T-cell (primary cell): ENCODE measurements around the gene RNF180. TPM values are rescaled to one million over a fixed set of nuclear protein-coding genes. Genes with fewer than 3 reads are reported as not detected.

Experiments
- ATAC-seq, 4 experiments: fragments of 200-7000 bp in 3 of 4; fragments of 150-1000 bp in 1 of 4; cut with Tn5 transposase; replicated peaks in 1 of 4; 1 replicate in 3 of 4; 2 replicates in 1 of 4; pipeline ENCODE4 v1.10.0; 2021; ENCODE audit warnings: moderate library complexity in 3 of 4, mild to moderate bottlenecking in 2 of 4, moderate number of reproducible peaks in 1 of 4
- CTCF ChIA-PET, 2 donors: fragments of 300-600 bp; sonication (Branson Sonifier 250); formaldehyde crosslinking; loops; one replicate each; lab custom pipeline; 2022; ENCODE audit warnings: antibody characterized with exemption in 2 of 2; lab: Charles Lee
- POLR2A ChIA-PET, 2 donors: fragments of 300-600 bp; sonication (Branson Sonifier 250); formaldehyde crosslinking; loops; one replicate each; lab custom pipeline; 2022; ENCODE audit warnings: antibody characterized with exemption in 2 of 2; lab: Charles Lee
- DNase-seq, 35 experiments: peaks; one replicate each; pipeline versions ENCODE4 v3.0.0 to v3.0.0-alpha.2; 2013 to 2023
- H3K27ac ChIP-seq: one replicate; pipeline ENCODE4 v1.5.1; 2013; ENCODE audit warnings: low read length
- H3K27me3 ChIP-seq, 2 experiments: replicated peaks in 1 of 2; 1 replicate in 1 of 2; 2 replicates in 1 of 2; pipeline versions ENCODE4 v1.6.1 to v1.7.0; 2013; ENCODE audit warnings: low read length in 1 of 2, mixed read lengths in 1 of 2; ENCODE audit not compliant: control insufficient read depth in 2 of 2, insufficient read depth in 2 of 2; ENCODE audit errors: extremely low read depth in 1 of 2
- H3K36me3 ChIP-seq, 2 donors: 1 replicate in 1 of 2; 2 replicates in 1 of 2; pipeline versions ENCODE4 v1.6.1 to v1.7.0; 2013; ENCODE audit warnings: low read length in 1 of 2; ENCODE audit not compliant: control insufficient read depth in 2 of 2, insufficient read depth in 1 of 2; ENCODE audit errors: extremely low read depth in 1 of 2
- H3K4me1 ChIP-seq, 2 experiments: 1 replicate in 1 of 2; 2 replicates in 1 of 2; pipeline versions ENCODE4 v1.6.1 to v1.7.0; 2013; ENCODE audit warnings: low read length in 2 of 2, mixed read lengths in 1 of 2; ENCODE audit not compliant: insufficient read depth in 2 of 2, control insufficient read depth in 1 of 2; ENCODE audit errors: extremely low read depth in 1 of 2
- H3K4me3 ChIP-seq, 2 donors: 1 replicate in 1 of 2; 2 replicates in 1 of 2; pipeline versions ENCODE4 v1.5.1 to v1.7.0; 2013; ENCODE audit warnings: mild to moderate bottlenecking in 2 of 2, low read length in 1 of 2, moderate library complexity in 1 of 2; ENCODE audit not compliant: control insufficient read depth in 1 of 2; ENCODE audit errors: extremely low read depth in 1 of 2
- H3K9me3 ChIP-seq: 2 replicates; pipeline ENCODE4 v1.7.0; 2013
- H3K27ac Mint-ChIP-seq, 2 donors: one replicate each; pipeline ENCODE4 v1.8.0; 2020 to 2021; ENCODE audit warnings: mild to moderate bottlenecking in 2 of 2, mixed read lengths in 2 of 2
- H3K27me3 Mint-ChIP-seq, 2 donors: one replicate each; pipeline ENCODE4 v1.8.0; 2021 to 2022; ENCODE audit warnings: mixed read lengths in 2 of 2
- H3K36me3 Mint-ChIP-seq: one replicate; pipeline ENCODE4 v1.8.0; 2021; ENCODE audit warnings: mixed read lengths
- H3K4me1 Mint-ChIP-seq, 3 donors: one replicate each; pipeline ENCODE4 v1.8.0; 2020 to 2022; ENCODE audit warnings: mixed read lengths in 3 of 3, mild to moderate bottlenecking in 1 of 3
- H3K4me3 Mint-ChIP-seq, 3 donors: one replicate each; pipeline ENCODE4 v1.8.0; 2020 to 2022; ENCODE audit warnings: mild to moderate bottlenecking in 3 of 3, mixed read lengths in 3 of 3, moderate library complexity in 3 of 3
- H3K9me3 Mint-ChIP-seq, 3 donors: one replicate each; pipeline ENCODE4 v1.8.0; 2020 to 2022; ENCODE audit warnings: mixed read lengths in 3 of 3
- WGBS: methylation state at CpG from one replicate; pipeline ENCODE4 v1.1.5; 2013; ENCODE audit warnings: missing lambda C conversion rate; ENCODE audit not compliant: insufficient coverage; 5-methylcytosine and 5-hydroxymethylcytosine counted together
- total RNA-seq, 35 experiments: library from RNA in 6 of 35; stranded (reverse) in 6 of 35; fragments of 120-200 nt in 1 of 35; gene quantifications; one replicate each; pipeline versions ENCODE4 v1.2.1 to v1.2.4 and lab custom pipeline; 2013 to 2026

Gene RNF180
- total RNA-seq, 5 donors from 2014 or later (not counting 1 experiment from before 2014, with no cell fraction given): not detected

GRCh38 chr5:64206653-64207052 is 41.0 kb downstream of the RNF180 start:
- Histone ChIP-seq H3K4me3 (no peak overlapping the region), H3K9me3 (no peaks in the 10 kb centered on the region), H3K36me3 (no peaks in the 10 kb centered on the region), H3K27ac (no peak overlapping the region), H3K4me1 (no peaks in the 10 kb centered on the region), H3K27me3 (no peaks in the 10 kb centered on the region)
- Mint-ChIP-seq H3K4me3 (no peak overlapping the region), H3K27me3 (no peaks in the 10 kb centered on the region), H3K27ac (no peak overlapping the region), H3K9me3 (no peaks in the 10 kb centered on the region), H3K4me1 (no peaks in the 10 kb centered on the region), H3K36me3 (no peaks in the 10 kb centered on the region)
- WGBS: 71% methylated on average over 1 of the region's 2 CpGs
- CTCF ChIA-PET: interaction anchor here in 1 of 2 donors (0.5 kb wide), 1 partner anchor 1764 kb away, joined by 3 read pairs; no protein-coding TSS in a partner anchor
- no peak for DNase-seq
- POLR2A ChIA-PET: no interaction called here
- ATAC-seq: no peak

- H3K9me3 Mint-ChIP-seq: no peaks in the 10 kb centered on the region
- Histone ChIP-seq H3K4me1 (no peaks in the 10 kb centered on the region), H3K27ac (no peak overlapping the region), H3K4me3 (no peak overlapping the region), H3K27me3 (no peaks in the 10 kb centered on the region), H3K9me3 (no peaks in the 10 kb centered on the region), H3K36me3 (no peaks in the 10 kb centered on the region)
- no peaks in the 10 kb centered on the region for H3K27me3 Mint-ChIP-seq
- POLR2A ChIA-PET: no interaction called here
- H3K4me1 Mint-ChIP-seq: no peaks in the 10 kb centered on the region
- no peak overlapping the region for H3K27ac Mint-ChIP-seq
- H3K4me3 Mint-ChIP-seq: no peak overlapping the region
- CTCF ChIA-PET: no interaction called here
- no peaks in the 10 kb centered on the region for H3K36me3 Mint-ChIP-seq
- ATAC-seq (no peak), DNase-seq (no peak)
- WGBS: no CpG with 5 or more reads among the region's 1 CpG
Measured at GRCh38 chr5:64207978-64208377, 42.3 kb downstream of the RNF180 start.

GRCh38 chr5:64209353-64209752 is 43.7 kb downstream of the RNF180 start:
- Histone ChIP-seq H3K9me3 (no peaks in the 10 kb centered on the region), H3K4me3 (no peak overlapping the region), H3K27ac (no peak overlapping the region), H3K27me3 (no peaks in the 10 kb centered on the region), H3K4me1 (no peaks in the 10 kb centered on the region), H3K36me3 (no peaks in the 10 kb centered on the region)
- H3K36me3 Mint-ChIP-seq: no peaks in the 10 kb centered on the region
- POLR2A ChIA-PET: no interaction called here
- no peaks in the 10 kb centered on the region for H3K27me3 Mint-ChIP-seq
- H3K4me3 Mint-ChIP-seq: no peak overlapping the region
- no peaks in the 10 kb centered on the region for H3K9me3 Mint-ChIP-seq
- CTCF ChIA-PET: no interaction called here
- H3K27ac Mint-ChIP-seq: no peak overlapping the region
- H3K4me1 Mint-ChIP-seq: no peaks in the 10 kb centered on the region
- DNase-seq: no peak
- ATAC-seq: no peak

- no peaks in the 10 kb centered on the region for H3K27me3 ChIP-seq
- H3K36me3 ChIP-seq: no peaks in the 10 kb centered on the region
- H3K9me3 Mint-ChIP-seq: no peaks in the 10 kb centered on the region
- ATAC-seq (no peak), DNase-seq (no peak)
- no peak overlapping the region for H3K27ac ChIP-seq
- H3K9me3 ChIP-seq: no peaks in the 10 kb centered on the region
- POLR2A ChIA-PET: interaction anchor here in 1 of 2 donors (0.5 kb wide), 1 partner anchor 46 kb away, joined by 3 read pairs; no protein-coding TSS in a partner anchor
- no peaks in the 10 kb centered on the region for H3K4me1 Mint-ChIP-seq
- no peaks in the 10 kb centered on the region for H3K27me3 Mint-ChIP-seq
- H3K27ac Mint-ChIP-seq: no peak overlapping the region
- H3K36me3 Mint-ChIP-seq: no peaks in the 10 kb centered on the region
- H3K4me1 ChIP-seq: no peaks in the 10 kb centered on the region
- no peak overlapping the region for H3K4me3 Mint-ChIP-seq
- CTCF ChIA-PET: no interaction called here
- no peak overlapping the region for H3K4me3 ChIP-seq
Measured at GRCh38 chr5:64210866-64211265, 45.2 kb downstream of the RNF180 start.

- DNase-seq: no peak
- ChIA-PET CTCF (interaction anchor here in 1 of 2 donors (1.2 kb wide), 1 partner anchor 16 kb away, joined by 4 read pairs; no protein-coding TSS in a partner anchor), POLR2A (no interaction called here)
- H3K27ac ChIP-seq: no peak overlapping the region
- H3K4me1 ChIP-seq: no peaks in the 10 kb centered on the region
- Mint-ChIP-seq H3K4me3 (no peak overlapping the region), H3K36me3 (no peaks in the 10 kb centered on the region), H3K27ac (no peak overlapping the region), H3K27me3 (no peaks in the 10 kb centered on the region), H3K4me1 (no peaks in the 10 kb centered on the region), H3K9me3 (no peaks in the 10 kb centered on the region)
- H3K4me3 ChIP-seq: no peak overlapping the region
- H3K36me3 ChIP-seq: no peaks in the 10 kb centered on the region
- no peaks in the 10 kb centered on the region for H3K9me3 ChIP-seq
- H3K27me3 ChIP-seq: no peaks in the 10 kb centered on the region
- ATAC-seq: no peak
- no CpG with 5 or more reads among the region's 2 CpGs for WGBS
Measured at GRCh38 chr5:64213011-64213410, 47.4 kb downstream of the RNF180 start.

DNA sequence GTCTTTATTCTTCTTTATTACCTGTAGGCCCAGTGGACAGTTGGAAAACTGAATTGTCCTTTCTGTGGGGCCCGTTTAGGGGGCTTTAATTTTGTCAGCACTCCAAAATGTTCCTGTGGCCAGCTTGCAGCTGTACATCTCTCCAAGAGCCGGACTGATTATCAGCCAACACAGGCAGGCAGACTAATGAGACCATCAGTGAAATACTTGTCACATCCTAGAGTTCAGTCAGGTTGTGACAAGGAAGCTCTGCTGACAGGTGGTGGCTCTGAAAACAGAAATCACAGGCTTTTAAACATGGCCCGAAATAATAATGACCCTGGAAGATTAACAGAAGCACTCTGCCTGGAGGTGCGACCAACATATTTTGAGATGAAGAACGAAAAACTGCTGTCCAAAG is 47.9 kb downstream of the RNF180 start:
- H3K27ac ChIP-seq: no peak overlapping the region
- H3K4me1 ChIP-seq: no peaks in the 10 kb centered on the region
- WGBS: 70% methylated on average over 5 of the region's 5 CpGs
- Mint-ChIP-seq H3K4me3 (no peak overlapping the region), H3K9me3 (no peaks in the 10 kb centered on the region), H3K27me3 (no peaks in the 10 kb centered on the region), H3K36me3 (no peaks in the 10 kb centered on the region), H3K4me1 (no peaks in the 10 kb centered on the region), H3K27ac (no peak overlapping the region)
- H3K36me3 ChIP-seq: no peaks in the 10 kb centered on the region
- POLR2A ChIA-PET: no interaction called here
- DNase-seq (no peak), ATAC-seq (no peak)
- H3K9me3 ChIP-seq: no peaks in the 10 kb centered on the region
- H3K4me3 ChIP-seq: no peak overlapping the region
- H3K27me3 ChIP-seq: no peaks in the 10 kb centered on the region
- CTCF ChIA-PET: interaction anchor here in 1 of 2 donors (1.2 kb wide), 1 partner anchor 15 kb away, joined by 4 read pairs; no protein-coding TSS in a partner anchor

DNA sequence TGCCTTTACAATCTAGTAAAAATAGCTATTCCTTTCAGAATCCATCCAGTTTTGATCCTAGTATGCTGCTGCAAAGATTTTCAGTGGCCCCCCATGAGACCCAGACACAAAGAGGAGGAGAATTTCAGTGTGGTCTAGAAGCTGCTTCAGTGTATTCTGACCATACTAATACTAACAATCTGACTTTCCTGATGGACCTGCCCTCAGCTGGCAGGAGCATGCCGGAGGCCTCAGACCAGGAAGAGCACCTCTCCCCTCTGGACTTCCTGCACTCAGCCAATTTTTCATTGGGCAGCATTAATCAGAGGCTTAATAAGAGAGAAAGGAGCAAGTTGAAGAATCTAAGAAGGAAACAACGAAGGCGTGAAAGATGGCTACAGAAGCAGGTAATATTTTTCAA is 48.5 kb downstream of the RNF180 start:
- no peaks in the 10 kb centered on the region for H3K27me3 ChIP-seq
- H3K9me3 ChIP-seq: no peaks in the 10 kb centered on the region
- no peaks in the 10 kb centered on the region for H3K4me1 Mint-ChIP-seq
- H3K4me1 ChIP-seq: no peaks in the 10 kb centered on the region
- no peak overlapping the region for H3K27ac Mint-ChIP-seq
- ChIA-PET POLR2A (no interaction called here), CTCF (interaction anchor here in 1 of 2 donors (1.2 kb wide), 1 partner anchor 15 kb away, joined by 4 read pairs; no protein-coding TSS in a partner anchor)
- no peaks in the 10 kb centered on the region for H3K9me3 Mint-ChIP-seq
- H3K36me3 Mint-ChIP-seq: no peaks in the 10 kb centered on the region
- ATAC-seq: no peak
- no peak overlapping the region for H3K4me3 Mint-ChIP-seq
- H3K36me3 ChIP-seq: no peaks in the 10 kb centered on the region
- no peaks in the 10 kb centered on the region for H3K27me3 Mint-ChIP-seq
- no peak overlapping the region for H3K27ac ChIP-seq
- no CpG with 5 or more reads among the region's 3 CpGs for WGBS
- DNase-seq: no peak
- no peak overlapping the region for H3K4me3 ChIP-seq
